ENCODE data around the gene GALNT18. TPM values are rescaled to one million over a fixed set of nuclear protein-coding genes. Genes with fewer than 3 reads are reported as not detected.

The GALNT18 gene
- polyA plus RNA-seq, 1 experiment = 4.8 TPM

DNA sequence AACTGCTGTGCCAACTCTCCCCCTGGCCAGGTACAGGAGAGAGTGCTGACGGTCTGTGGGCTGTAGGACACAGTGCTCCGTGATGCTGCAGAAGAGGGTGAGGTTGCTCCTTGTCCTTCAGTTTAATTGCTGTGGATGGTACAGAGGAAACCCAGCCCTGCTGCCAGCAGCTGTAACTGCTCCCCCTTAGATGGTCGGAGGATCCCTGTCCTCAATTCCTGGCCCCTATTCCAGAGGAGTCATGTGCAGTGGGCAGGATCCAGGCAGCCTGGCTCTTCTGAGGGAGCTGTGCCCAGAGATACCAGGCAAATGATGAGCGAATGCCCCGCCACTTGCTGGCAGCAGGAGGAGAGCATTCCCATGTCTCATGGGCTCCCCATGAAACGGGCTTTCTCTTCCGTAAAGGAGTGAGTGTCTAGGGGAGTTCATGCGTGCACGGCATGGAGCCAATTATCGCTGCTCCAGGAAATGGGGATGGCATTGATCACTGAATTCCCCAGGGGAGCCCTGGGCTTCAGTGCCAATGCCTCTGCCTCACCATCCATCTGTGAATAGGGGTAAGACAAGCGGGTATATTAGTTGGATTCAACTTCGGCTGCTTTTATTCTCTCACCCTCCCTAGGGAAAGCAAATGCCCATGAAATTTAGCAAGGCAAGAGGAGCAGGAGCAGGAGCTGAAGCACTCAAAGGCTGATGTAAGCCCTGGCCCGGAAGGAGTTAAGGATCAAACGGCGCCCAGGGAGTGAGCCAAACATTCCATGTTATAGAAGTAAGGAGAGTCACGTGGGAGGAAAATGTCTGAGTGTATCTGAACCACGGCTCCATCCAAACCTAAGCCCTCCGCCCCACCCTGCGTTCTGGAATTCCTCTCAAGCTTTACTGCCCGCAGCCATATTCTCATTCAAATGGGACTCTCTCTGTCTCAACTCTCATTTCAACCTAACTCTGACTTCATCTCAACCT lies 217.8 kb downstream of the GALNT18 start:
- DNase-seq (ENCODE audit: low read depth, low spot score) = no peak
- TF ChIP-seq, protein P1, sequence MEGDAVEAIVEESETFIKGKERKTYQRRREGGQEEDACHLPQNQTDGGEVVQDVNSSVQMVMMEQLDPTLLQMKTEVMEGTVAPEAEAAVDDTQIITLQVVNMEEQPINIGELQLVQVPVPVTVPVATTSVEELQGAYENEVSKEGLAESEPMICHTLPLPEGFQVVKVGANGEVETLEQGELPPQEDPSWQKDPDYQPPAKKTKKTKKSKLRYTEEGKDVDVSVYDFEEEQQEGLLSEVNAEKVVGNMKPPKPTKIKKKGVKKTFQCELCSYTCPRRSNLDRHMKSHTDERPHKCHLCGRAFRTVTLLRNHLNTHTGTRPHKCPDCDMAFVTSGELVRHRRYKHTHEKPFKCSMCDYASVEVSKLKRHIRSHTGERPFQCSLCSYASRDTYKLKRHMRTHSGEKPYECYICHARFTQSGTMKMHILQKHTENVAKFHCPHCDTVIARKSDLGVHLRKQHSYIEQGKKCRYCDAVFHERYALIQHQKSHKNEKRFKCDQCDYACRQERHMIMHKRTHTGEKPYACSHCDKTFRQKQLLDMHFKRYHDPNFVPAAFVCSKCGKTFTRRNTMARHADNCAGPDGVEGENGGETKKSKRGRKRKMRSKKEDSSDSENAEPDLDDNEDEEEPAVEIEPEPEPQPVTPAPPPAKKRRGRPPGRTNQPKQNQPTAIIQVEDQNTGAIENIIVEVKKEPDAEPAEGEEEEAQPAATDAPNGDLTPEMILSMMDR (IDR thresholded peaks at IDR 0.05; ENCODE audit: low read depth, low read length) = no peak
- POLR2A ChIA-PET = no interaction called here
- Histone ChIP-seq H3K4me3 (ENCODE audit: low read depth, low read length) (no peak overlapping the region), H3K27ac (ENCODE audit: low read depth, low read length) (no peak overlapping the region), H3K9me3 (ENCODE audit: control insufficient read depth, insufficient read depth, low read length) (no peaks in the 10 kb centered on the region), H3K27me3 (ENCODE audit: control insufficient read depth, insufficient read depth, low read length) (no peaks in the 10 kb centered on the region)
- CTCF ChIA-PET = interaction anchor here (1.1 kb wide), 1 partner anchor 14 kb away, joined by 3 read pairs; no protein-coding TSS in a partner anchor

DNA sequence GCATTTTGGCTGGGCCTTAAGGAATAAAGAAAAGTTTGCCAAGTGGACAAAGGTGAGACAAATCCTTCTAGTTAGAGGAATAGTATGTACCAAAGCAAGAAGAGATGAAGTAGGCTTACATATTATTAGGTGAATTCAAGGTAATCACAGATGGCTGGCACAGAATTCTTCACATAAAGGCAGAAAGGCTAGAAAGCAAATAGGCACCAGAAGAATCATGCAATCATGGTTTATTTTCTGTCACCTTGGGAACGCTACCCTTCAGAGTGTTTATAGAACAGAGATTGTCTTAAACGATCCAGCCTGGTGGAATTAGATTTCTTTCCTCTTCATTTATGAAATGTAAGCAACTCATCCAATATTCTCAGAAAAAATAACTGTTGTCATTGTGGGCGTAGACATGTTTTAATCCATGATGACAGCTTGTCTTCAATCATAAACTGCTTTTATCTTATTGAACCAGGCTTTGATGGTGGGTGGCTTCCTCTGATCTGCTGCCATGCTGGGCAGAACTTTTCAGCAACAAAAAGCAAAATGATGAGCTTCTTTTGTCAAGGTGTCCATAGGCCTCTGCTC lies 219.8 kb downstream of the GALNT18 start:
- ChIA-PET POLR2A (no interaction called here), CTCF (no interaction called here)
- Histone ChIP-seq H3K9me3 (ENCODE audit: control insufficient read depth, insufficient read depth, low read length) (no peaks in the 10 kb centered on the region), H3K27me3 (ENCODE audit: control insufficient read depth, insufficient read depth, low read length) (no peaks in the 10 kb centered on the region), H3K27ac (ENCODE audit: low read depth, low read length) (no peak overlapping the region), H3K4me3 (ENCODE audit: low read depth, low read length) (no peak overlapping the region)
- TF ChIP-seq, protein P1 (IDR thresholded peaks at IDR 0.05; ENCODE audit: low read depth, low read length) = no peak
- DNase-seq (ENCODE audit: low read depth, low spot score) = no peak

- no peak overlapping the region for H3K4me3 ChIP-seq (ENCODE audit: low read depth, low read length)
- ChIA-PET CTCF (no interaction called here), POLR2A (no interaction called here)
- no peak for DNase-seq (ENCODE audit: low read depth, low spot score)
- no peaks in the 10 kb centered on the region for H3K27me3 ChIP-seq (ENCODE audit: control insufficient read depth, insufficient read depth, low read length)
- no peak overlapping the region for H3K27ac ChIP-seq (ENCODE audit: low read depth, low read length)
- no peaks in the 10 kb centered on the region for H3K9me3 ChIP-seq (ENCODE audit: control insufficient read depth, insufficient read depth, low read length)
- TF ChIP-seq, protein P1 (IDR thresholded peaks at IDR 0.05; ENCODE audit: low read depth, low read length) = no peak
Measured at GRCh38 chr11:11400635-11401232, 221.1 kb downstream of the GALNT18 start.

DNA sequence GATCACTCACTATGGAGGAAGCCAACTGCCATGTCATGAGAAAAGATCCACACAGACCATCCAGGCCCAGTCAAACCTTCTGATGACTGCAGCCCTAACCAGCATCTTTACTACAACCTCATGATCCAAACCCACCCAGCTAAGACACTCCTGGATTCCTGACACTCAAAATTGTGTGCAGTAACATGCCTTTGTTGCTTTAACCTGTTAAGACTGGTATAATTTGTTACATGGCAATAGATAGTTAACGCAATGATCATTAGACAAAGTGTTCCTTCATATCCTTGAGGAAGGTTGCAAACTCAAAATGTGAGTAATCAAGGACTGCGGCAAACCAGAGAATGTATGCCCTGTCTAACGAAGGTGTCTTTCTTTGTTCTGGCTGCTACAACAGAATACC lies 221.7 kb downstream of the GALNT18 start:
- ChIA-PET POLR2A (no interaction called here), CTCF (no interaction called here)
- Histone ChIP-seq H3K9me3 (ENCODE audit: control insufficient read depth, insufficient read depth, low read length) (no peaks in the 10 kb centered on the region), H3K27ac (ENCODE audit: low read depth, low read length) (no peak overlapping the region), H3K4me3 (ENCODE audit: low read depth, low read length) (no peak overlapping the region), H3K27me3 (ENCODE audit: control insufficient read depth, insufficient read depth, low read length) (no peaks in the 10 kb centered on the region)
- TF ChIP-seq, protein P1 (IDR thresholded peaks at IDR 0.05; ENCODE audit: low read depth, low read length) = no peak
- no peak for DNase-seq (ENCODE audit: low read depth, low spot score)

- ChIA-PET POLR2A (no interaction called here), CTCF (no interaction called here)
- TF ChIP-seq, protein P1 (IDR thresholded peaks at IDR 0.05; ENCODE audit: low read depth, low read length) = no peak
- no peaks in the 10 kb centered on the region for H3K27me3 ChIP-seq (ENCODE audit: control insufficient read depth, insufficient read depth, low read length)
- no peaks in the 10 kb centered on the region for H3K9me3 ChIP-seq (ENCODE audit: control insufficient read depth, insufficient read depth, low read length)
- no peak overlapping the region for H3K4me3 ChIP-seq (ENCODE audit: low read depth, low read length)
- no peak overlapping the region for H3K27ac ChIP-seq (ENCODE audit: low read depth, low read length)
- DNase-seq (ENCODE audit: low read depth, low spot score) = no peak
Measured at GRCh38 chr11:11397781-11398180, 224.0 kb downstream of the GALNT18 start.

Data from AG04450 (cell line).